Measurements from ENCODE around the gene ZNF281.
A peak's percentile ranks its signal among the peaks of the same experiment; 100 is the strongest.

Gene ZNF281

DNA sequence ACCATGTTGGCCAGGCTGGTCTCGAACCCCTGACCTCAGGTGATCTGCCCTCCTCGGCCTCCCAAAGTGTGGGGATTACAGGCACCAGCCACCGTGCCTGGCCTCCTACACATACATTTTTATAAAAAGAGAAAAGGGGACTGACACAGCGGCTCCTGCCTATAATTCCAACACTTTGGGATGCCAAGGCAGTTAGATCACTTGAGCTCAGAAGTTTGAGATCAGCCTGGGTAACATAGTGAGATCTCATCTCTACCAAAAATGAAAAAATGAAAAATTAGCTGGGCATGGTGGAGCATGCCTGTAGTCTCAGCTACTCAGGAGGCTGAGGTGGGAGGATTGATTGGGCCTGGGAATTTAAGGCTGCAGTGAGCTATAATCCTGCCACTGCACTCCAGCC lies 23.4 kb downstream of the ZNF281 start:
- no peak for DNase-seq

DNA sequence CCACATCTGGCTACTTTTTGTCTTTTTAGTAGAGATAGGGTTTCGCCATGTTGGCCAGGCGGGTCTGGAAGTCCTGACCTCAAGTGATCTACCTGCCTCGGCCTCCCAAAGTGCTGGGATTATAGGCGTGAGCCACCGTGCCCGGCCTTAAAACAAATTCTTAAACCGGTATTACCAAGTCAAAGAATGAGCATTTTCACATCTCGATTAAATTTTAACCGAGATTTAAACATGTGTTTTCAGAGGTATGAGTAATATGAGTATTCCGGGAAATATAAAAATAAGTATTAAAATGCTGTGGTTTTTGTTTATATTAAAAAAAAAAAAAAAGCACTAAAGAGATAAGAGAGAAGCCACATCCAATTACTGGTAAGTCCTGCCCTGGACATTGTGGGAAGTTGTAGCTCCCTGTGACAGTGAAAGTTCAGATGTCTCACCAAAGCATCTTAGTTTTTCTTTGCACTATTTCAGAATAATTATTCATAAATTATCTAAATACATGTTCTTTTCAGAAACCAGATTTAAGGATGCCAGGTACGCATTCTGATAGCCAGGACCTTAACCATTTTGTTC lies 24.9 kb downstream of the ZNF281 start:
- DNase-seq: no peak

DNA sequence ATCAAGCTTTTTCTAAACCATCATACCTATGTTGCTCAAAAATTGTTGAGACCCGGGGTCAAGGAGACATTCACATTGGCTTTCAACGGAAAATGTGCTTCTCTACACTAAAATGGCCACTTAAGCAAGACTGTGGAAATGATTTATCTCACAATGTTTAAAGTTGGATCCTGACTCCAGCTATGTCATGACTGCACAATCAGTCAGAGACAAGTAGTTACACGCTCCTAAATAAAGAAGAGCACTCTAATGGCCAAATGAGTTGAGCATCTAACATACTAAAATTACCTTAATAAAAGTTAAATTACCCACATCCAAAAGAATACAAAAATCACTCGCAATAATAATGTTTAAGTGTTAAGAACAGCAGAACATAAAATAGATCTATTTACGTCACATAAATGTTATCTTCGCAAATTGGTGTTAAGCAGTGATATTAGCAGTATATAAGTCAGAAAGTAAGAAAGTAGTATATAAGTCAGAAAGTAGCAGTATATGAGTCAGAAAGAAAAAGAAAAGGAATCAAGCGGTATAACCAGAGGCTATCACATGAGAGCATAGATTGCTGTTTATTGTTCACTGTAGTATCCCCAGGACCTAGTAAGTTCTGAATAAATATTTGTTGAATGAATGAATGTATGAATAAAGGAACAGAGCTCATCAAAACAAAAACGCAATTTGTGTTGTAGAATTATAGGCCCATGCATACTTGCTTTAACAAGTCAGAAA lies 28.4 kb downstream of the ZNF281 start:
- no peak for DNase-seq

DNA sequence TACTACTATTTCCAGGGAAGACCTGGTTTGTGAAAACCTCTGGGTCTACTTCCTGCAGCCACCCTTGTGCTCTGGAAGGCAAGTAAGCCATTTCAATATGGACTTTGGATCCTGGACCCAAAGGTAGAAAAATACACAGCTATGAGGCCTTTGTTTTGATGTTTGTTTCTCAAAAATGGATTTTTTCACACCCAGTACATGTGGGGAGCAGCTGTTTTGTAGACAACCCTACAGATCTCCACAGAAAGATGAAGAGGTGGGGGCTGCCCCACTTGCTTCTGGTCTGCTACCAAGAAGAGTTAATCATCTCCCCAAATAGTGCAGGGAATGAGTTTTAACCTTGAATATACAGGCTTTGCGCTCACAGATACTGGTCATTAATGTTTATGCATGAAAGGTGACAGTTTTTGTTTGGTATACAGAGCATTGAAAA lies 29.2 kb downstream of the ZNF281 start:
- DNase-seq: no peak

DNA sequence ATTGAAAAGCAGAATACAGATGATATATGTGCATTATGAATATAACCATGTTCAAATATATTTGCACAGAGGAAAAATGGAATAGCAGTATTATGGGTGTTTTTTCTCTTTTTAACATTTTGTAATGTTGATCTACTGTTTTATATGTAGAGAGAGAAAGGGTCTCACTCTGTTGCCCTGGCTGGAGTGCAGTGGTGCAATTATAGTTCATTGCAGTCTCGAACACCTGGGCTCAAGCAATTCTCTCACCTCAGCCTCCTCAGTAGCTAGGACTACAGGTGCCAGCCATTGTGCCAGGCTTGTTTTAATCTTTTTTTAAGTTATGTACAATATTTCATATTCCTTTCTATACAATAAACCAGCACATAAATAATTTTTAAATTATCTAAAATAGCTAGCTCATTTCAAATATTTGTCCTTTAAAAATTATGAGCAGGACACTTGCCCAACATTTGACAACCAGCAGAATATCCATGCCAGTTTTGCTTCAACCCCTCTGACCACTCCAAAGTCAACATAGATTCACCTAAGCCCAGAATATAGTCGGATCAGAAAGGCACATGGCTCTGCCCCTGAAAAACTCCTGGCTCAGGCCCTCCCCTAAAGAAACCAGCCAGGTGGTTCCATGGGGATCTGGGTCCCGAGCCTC lies 29.8 kb downstream of the ZNF281 start:
- no peak for DNase-seq

GRCh38 chr1:200379432-200379757 lies 30.4 kb downstream of the ZNF281 start:
- peak; percentile 99 for DNase-seq

DNA sequence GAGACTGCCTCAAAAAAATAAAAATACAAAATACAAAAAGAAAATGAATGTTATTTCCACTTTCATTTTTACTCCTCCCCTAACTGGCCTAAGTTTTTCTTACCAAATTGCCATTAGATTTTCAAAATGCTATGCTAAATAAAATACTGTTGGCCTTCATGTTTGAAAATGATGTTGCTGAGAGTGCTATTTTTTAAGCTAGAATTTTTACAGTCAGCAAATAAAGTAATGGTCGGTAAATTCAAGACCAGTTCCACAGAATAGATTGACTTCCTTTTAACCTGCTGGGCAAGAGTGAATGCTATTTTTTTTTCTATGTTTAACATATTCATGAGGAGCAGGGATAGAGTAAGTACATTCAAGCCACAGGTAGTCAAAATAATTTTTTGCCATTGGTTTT lies 31.7 kb downstream of the ZNF281 start:
- DNase-seq: no peak

- no peak for DNase-seq
These were observed 33.3 kb downstream of the ZNF281 start for GRCh38 chr1:200376528-200376927.

- peak; percentile 91 for DNase-seq
These were observed 35.1 kb downstream of the ZNF281 start for GRCh38 chr1:200374569-200375295.

- no peak for DNase-seq
These were observed 36.0 kb downstream of the ZNF281 start for GRCh38 chr1:200373811-200374231.

DNA sequence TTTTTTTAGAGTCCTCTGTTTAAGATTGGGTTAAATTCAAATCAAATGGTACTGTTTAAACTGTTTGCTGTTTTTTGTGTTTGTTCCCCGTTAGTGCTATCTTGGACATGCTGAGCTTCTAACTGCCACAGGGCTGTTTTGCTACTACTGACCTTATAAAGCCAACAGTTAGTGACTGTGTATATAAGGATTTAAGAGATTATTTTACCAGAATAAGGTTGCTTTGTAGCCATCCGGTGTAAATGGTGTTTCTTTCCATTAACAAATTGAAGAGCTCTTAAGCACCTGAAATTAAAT lies 37.0 kb downstream of the ZNF281 start:
- DNase-seq: no peak

GRCh38 chr1:200372095-200372884 lies 37.5 kb downstream of the ZNF281 start:
- DNase-seq: peak; percentile 95

- DNase-seq: no peak
These were observed 40.1 kb downstream of the ZNF281 start for GRCh38 chr1:200369706-200370105.

GRCh38 chr1:200369131-200369530 lies 40.7 kb downstream of the ZNF281 start:
- DNase-seq: no peak

- no peak for DNase-seq
These were observed 41.3 kb downstream of the ZNF281 start for GRCh38 chr1:200368556-200368955.

DNA sequence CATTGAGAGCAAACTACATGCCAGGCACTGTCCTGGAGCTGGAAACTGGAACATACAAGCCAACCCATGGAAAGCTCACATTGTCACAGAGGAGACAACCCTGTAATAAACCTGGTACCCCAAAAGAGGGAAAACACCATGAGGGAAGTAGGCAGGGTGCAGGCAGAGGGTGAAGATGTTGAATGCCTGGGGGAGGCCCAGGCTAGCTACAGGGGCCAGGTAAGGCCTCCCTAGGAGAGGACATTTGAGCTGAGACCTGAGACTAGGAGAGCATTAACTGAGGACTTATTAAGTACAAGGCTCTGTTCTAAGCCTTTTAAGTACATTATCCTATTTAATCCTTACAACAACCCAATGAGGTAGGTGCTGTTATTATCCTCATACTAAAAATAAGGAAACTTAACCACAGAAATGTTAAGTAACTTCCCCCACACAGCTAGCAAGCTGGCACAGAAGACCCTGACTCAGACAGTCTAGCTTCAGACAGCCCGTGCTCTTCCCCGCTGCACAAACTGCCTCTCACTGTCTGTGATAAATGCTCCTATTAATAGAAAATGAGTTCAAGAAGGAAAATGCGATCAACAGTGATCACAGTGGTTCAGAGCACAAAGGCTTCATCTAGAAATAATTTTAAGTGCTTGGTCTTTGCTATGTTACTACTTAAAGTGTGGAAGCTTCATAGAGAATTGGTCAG lies 41.8 kb downstream of the ZNF281 start:
- peak; percentile 99 for DNase-seq

GRCh38 chr1:200366577-200367253 lies 43.1 kb downstream of the ZNF281 start:
- DNase-seq: no peak

GRCh38 chr1:200365897-200366426 lies 43.9 kb downstream of the ZNF281 start:
- DNase-seq: no peak

- DNase-seq: peak; percentile 88
These were observed 45.0 kb downstream of the ZNF281 start for GRCh38 chr1:200364831-200365230.

DNA sequence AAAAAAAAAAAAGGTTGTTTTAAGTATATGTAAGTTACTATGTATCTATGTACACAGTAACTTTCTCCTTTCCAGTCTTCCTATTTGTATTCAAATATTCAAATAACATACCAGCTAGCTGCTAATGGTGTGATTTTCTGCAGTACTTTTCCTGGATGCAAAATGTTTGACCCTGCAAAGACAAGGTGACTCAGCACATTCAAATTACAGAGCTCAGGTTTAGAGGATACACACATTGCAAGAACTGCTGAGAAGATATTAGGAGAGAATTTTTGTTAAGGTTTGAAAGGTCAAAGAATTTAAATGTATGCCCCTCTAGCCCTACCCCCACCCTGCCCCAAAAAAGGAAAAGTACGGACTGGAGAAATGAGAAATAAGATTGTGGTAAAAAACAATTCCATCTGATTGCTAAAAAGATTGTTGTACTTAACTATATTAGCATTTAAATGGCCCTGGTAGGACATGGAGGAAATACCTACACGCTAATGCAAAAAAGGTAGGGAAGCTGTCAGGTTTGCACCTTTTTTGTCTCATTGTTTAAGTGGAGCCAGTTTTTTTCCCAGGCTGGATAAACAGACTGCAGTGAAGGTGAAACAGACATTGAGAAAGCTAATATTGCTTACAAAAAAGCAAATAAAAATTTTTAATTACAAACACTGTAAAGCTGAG lies 45.6 kb downstream of the ZNF281 start:
- peak; percentile 84 for DNase-seq
